Measurements from ENCODE around the gene ATF6. TPM values are rescaled to one million over a fixed set of nuclear protein-coding genes. Genes with fewer than 3 reads are reported as not detected.

ATF6 gene
- total and polyA plus RNA-seq, 4 experiments from 2014 or later: 14.3 to 22.7 (median 22.3) TPM

DNA sequence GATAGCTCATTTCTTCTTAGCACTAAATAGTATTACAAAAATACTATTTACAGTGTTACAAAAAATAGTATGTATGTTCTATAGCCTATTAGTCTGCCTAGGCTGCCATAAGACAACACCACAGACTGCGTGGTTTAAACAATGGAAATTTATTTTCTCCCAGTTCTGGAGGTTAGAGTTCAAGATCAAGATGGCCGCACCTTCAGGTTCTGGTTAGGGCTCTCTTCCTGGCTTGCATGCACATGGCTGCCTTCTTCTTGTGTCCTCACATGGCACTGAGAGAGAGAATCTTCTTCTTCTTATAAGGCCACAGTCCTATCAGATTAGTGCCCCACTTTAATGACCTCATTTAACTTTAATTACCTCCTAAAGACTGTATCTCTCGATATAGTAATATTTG, 4.1 kb downstream of the ATF6 start:
- Histone ChIP-seq H3K27me3 (ENCODE audit: insufficient read depth, low read length) (no peaks in the 10 kb centered on the region), H3K4me1 (ENCODE audit: insufficient read depth, low read length) (peaks cover 82% of the 10 kb centered on the region), H3K27ac (ENCODE audit: low read depth, low read length) (no peak overlapping the region), H3K4me3 (ENCODE audit: low read length in 2 of 2) (no peak overlapping the region), H3K36me3 (ENCODE audit: insufficient read depth, low read length) (no peaks in the 10 kb centered on the region), H3K9me3 (ENCODE audit: control insufficient read depth in 1 of 2, low read length in 2 of 2) (no peaks in the 10 kb centered on the region)
- peak overlapping the region in 2 of 7 donors; percentile 82 to 83 for H3K27ac Mint-ChIP-seq
- DNase-seq: no peak
- peak overlapping the region in 2 of 8 donors; percentile 44 to 77 for H3K4me3 Mint-ChIP-seq
- ChIA-PET CTCF (ENCODE audit: partially characterized antibody) (no interaction called here), POLR2A (ENCODE audit: partially characterized antibody) (no interaction called here)
- H3K36me3 Mint-ChIP-seq: peaks cover 0 to 9% of the 10 kb centered on the region in 2 donors
- H3K9me3 Mint-ChIP-seq: no peaks in the 10 kb centered on the region
- H3K27me3 Mint-ChIP-seq: no peaks in the 10 kb centered on the region
- peaks cover 29 to 41% (median 38%) of the 10 kb centered on the region in 4 donors for H3K4me1 Mint-ChIP-seq
- intact Hi-C loops (cut with micrococcal nuclease): no loop called here

- ChIA-PET POLR2A (ENCODE audit: partially characterized antibody) (interaction anchor here (1.0 kb wide), 2 partner anchors 21 to 45 kb away, joined by 3 to 4 read pairs; partner anchors contain the start of gene DUSP12), CTCF (ENCODE audit: partially characterized antibody) (no interaction called here)
- Histone ChIP-seq H3K27me3 (ENCODE audit: insufficient read depth, low read length) (no peaks in the 10 kb centered on the region), H3K4me1 (ENCODE audit: insufficient read depth, low read length) (peaks cover 78% of the 10 kb centered on the region), H3K36me3 (ENCODE audit: insufficient read depth, low read length) (no peaks in the 10 kb centered on the region), H3K27ac (ENCODE audit: low read depth, low read length) (no peak overlapping the region), H3K4me3 (ENCODE audit: low read length in 2 of 2) (no peak overlapping the region), H3K9me3 (ENCODE audit: control insufficient read depth in 1 of 2, low read length in 2 of 2) (no peaks in the 10 kb centered on the region)
- Mint-ChIP-seq H3K27me3 (no peaks in the 10 kb centered on the region), H3K9me3 (no peaks in the 10 kb centered on the region), H3K4me1 (peaks cover 29 to 39% (median 35%) of the 10 kb centered on the region in 4 donors), H3K4me3 (no peak overlapping the region), H3K36me3 (peaks cover 0 to 8% of the 10 kb centered on the region in 2 donors), H3K27ac (no peak overlapping the region)
- DNase-seq: no peak
- intact Hi-C loops (cut with micrococcal nuclease): no loop called here
Observed at GRCh38 chr1:161771161-161771560, 5.0 kb downstream of the ATF6 start.

DNA sequence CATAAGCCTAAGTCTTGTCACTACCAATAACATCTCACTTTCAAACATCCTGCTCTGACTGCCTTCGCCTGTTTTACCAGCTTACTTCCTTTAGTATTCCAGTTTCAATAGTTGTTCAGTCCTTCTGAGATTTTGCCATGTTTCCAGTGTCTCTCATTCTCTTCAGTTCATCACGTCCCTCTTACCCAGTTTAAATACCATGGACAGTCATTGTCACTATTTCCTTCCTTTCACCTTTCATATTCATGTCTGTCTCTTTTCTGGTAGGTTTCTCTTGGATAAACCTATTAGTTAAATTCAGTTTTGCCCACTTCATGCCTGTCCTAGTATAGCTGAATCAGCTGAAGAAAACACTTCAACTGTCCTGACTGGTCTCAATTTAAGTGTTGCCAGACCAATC, 5.9 kb downstream of the ATF6 start:
- H3K36me3 ChIP-seq (ENCODE audit: insufficient read depth, low read length): no peaks in the 10 kb centered on the region
- no peak overlapping the region for H3K4me3 ChIP-seq (ENCODE audit: low read length in 2 of 2)
- peaks cover 24 to 33% (median 28%) of the 10 kb centered on the region in 4 donors for H3K4me1 Mint-ChIP-seq
- H3K9me3 Mint-ChIP-seq: no peaks in the 10 kb centered on the region
- POLR2A ChIA-PET (ENCODE audit: partially characterized antibody): interaction anchor here (0.6 to 1.0 kb wide), 2 partner anchors 46 to 1491 kb away, joined by 3 read pairs; no protein-coding TSS in a partner anchor
- H3K9me3 ChIP-seq (ENCODE audit: control insufficient read depth in 1 of 2, low read length in 2 of 2): no peaks in the 10 kb centered on the region
- no peak overlapping the region for H3K4me3 Mint-ChIP-seq
- peaks cover 82% of the 10 kb centered on the region for H3K4me1 ChIP-seq (ENCODE audit: insufficient read depth, low read length)
- no peaks in the 10 kb centered on the region for H3K27me3 ChIP-seq (ENCODE audit: insufficient read depth, low read length)
- H3K27me3 Mint-ChIP-seq: no peaks in the 10 kb centered on the region
- DNase-seq: no peak
- no peaks in the 10 kb centered on the region for H3K36me3 Mint-ChIP-seq
- no peak overlapping the region for H3K27ac Mint-ChIP-seq
- intact Hi-C loops (cut with micrococcal nuclease): no loop called here
- no peak overlapping the region for H3K27ac ChIP-seq (ENCODE audit: low read depth, low read length)
- CTCF ChIA-PET (ENCODE audit: partially characterized antibody): interaction anchor here (1.2 to 2.0 kb wide), 2 partner anchors 9 to 265 kb away, joined by 3 to 9 read pairs; no protein-coding TSS in a partner anchor

- Mint-ChIP-seq H3K36me3 (no peaks in the 10 kb centered on the region), H3K27ac (no peak overlapping the region), H3K4me3 (no peak overlapping the region), H3K27me3 (no peaks in the 10 kb centered on the region), H3K4me1 (peaks cover 21 to 29% (median 24%) of the 10 kb centered on the region in 4 donors), H3K9me3 (no peaks in the 10 kb centered on the region)
- ChIA-PET POLR2A (ENCODE audit: partially characterized antibody) (interaction anchor here (0.6 to 1.0 kb wide), 2 partner anchors 46 to 1491 kb away, joined by 3 read pairs; no protein-coding TSS in a partner anchor), CTCF (ENCODE audit: partially characterized antibody) (interaction anchor here (1.2 to 2.0 kb wide), 2 partner anchors 9 to 265 kb away, joined by 3 to 9 read pairs; no protein-coding TSS in a partner anchor)
- Histone ChIP-seq H3K4me3 (ENCODE audit: low read length in 2 of 2) (no peak overlapping the region), H3K36me3 (ENCODE audit: insufficient read depth, low read length) (no peaks in the 10 kb centered on the region), H3K27me3 (ENCODE audit: insufficient read depth, low read length) (no peaks in the 10 kb centered on the region), H3K4me1 (ENCODE audit: insufficient read depth, low read length) (peaks cover 82% of the 10 kb centered on the region), H3K9me3 (ENCODE audit: control insufficient read depth in 1 of 2, low read length in 2 of 2) (no peaks in the 10 kb centered on the region), H3K27ac (ENCODE audit: low read depth, low read length) (no peak overlapping the region)
- intact Hi-C loops (cut with micrococcal nuclease): no loop called here
- DNase-seq: no peak
Observed at GRCh38 chr1:161772397-161772796, 6.3 kb downstream of the ATF6 start.

DNA sequence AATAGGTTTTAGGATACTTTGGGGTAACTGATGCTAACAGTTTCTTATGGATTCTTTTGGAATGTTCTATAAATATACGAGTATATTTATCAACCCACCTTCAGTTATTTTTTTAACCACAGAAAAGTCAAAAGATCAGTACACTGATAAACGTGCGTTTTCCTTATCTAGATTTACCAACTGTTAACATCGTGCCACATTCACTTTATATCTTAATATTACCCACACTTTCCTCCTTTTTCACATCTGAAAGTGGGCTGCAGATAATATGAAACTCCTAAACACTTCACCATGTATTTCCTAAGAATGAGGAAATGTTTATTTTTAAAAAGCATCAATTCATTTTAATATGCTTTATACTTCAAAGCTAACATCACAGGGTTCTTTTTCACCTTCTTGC, 7.7 kb downstream of the ATF6 start:
- H3K4me1 Mint-ChIP-seq: peaks cover 15 to 25% (median 18%) of the 10 kb centered on the region in 4 donors
- no peak overlapping the region for H3K4me3 ChIP-seq (ENCODE audit: low read length in 2 of 2)
- peaks cover 72% of the 10 kb centered on the region for H3K4me1 ChIP-seq (ENCODE audit: insufficient read depth, low read length)
- ChIA-PET POLR2A (ENCODE audit: partially characterized antibody) (no interaction called here), CTCF (ENCODE audit: partially characterized antibody) (no interaction called here)
- intact Hi-C loops (cut with micrococcal nuclease): no loop called here
- peak overlapping the region in 3 of 7 donors; percentile 7 to 37 (median 15) for H3K27ac Mint-ChIP-seq
- peak overlapping the region in 5 of 8 donors; percentile 20 to 61 (median 53) for H3K4me3 Mint-ChIP-seq
- H3K36me3 Mint-ChIP-seq: peaks cover 2 to 3% of the 10 kb centered on the region in 2 donors
- H3K9me3 ChIP-seq (ENCODE audit: control insufficient read depth in 1 of 2, low read length in 2 of 2): no peaks in the 10 kb centered on the region
- H3K36me3 ChIP-seq (ENCODE audit: insufficient read depth, low read length): no peaks in the 10 kb centered on the region
- DNase-seq: no peak
- no peaks in the 10 kb centered on the region for H3K27me3 ChIP-seq (ENCODE audit: insufficient read depth, low read length)
- H3K9me3 Mint-ChIP-seq: no peaks in the 10 kb centered on the region
- no peaks in the 10 kb centered on the region for H3K27me3 Mint-ChIP-seq
- H3K27ac ChIP-seq (ENCODE audit: low read depth, low read length): no peak overlapping the region

DNA sequence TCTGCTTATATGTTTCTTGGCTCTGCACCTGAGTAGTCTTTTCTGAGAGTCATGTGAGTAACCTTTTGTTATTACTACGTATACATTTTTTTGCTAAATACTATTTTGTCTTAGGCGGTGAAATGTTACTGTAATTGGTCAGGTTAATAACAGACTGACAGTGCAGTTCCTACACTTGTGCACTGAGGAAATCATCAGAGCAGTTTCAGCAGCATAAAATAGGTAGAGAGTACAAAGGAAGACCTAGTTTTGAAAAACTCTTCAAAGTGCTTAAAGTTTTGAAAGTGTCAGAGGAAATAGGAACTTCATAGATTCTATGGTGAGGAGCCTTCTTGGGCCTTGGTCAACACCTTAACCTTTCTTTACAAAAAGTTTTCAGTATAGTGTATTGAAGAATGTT, 11.1 kb downstream of the ATF6 start:
- Mint-ChIP-seq H3K36me3 (peaks cover 17 to 22% of the 10 kb centered on the region in 2 donors), H3K9me3 (no peaks in the 10 kb centered on the region), H3K27ac (no peak overlapping the region), H3K4me3 (no peak overlapping the region), H3K4me1 (peaks cover 5 to 14% (median 8%) of the 10 kb centered on the region in 4 donors), H3K27me3 (no peaks in the 10 kb centered on the region)
- Histone ChIP-seq H3K27me3 (ENCODE audit: insufficient read depth, low read length) (no peaks in the 10 kb centered on the region), H3K36me3 (ENCODE audit: insufficient read depth, low read length) (no peaks in the 10 kb centered on the region), H3K4me1 (ENCODE audit: insufficient read depth, low read length) (peaks cover 45% of the 10 kb centered on the region), H3K4me3 (ENCODE audit: low read length in 2 of 2) (no peak overlapping the region), H3K27ac (ENCODE audit: low read depth, low read length) (no peak overlapping the region), H3K9me3 (ENCODE audit: control insufficient read depth in 1 of 2, low read length in 2 of 2) (no peaks in the 10 kb centered on the region)
- intact Hi-C loops (cut with micrococcal nuclease): no loop called here
- POLR2A ChIA-PET (ENCODE audit: partially characterized antibody): no interaction called here
- DNase-seq: no peak
- CTCF ChIA-PET (ENCODE audit: partially characterized antibody): interaction anchor here (0.7 kb wide), 1 partner anchor 14 kb away, joined by 3 read pairs; no protein-coding TSS in a partner anchor

DNA sequence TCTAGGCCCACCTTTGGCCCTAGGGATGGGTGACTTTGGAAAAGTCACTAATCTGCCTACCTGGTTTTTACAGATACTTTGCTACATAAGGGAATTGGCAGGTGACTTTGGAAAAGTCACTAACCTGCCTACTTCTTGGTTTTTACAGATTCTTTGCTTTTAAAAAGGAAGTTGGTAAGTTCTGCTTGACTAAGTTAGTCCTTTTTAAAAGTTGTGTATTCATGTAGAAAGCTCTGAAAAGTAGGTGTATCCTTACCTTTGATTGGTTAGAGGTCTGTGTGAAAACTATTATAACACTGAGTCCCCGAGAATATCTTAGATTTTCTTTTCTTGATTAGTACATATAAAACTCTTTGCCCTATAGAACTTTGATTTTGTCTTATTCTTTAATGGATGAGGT, 12.4 kb downstream of the ATF6 start:
- peaks cover 26 to 33% of the 10 kb centered on the region in 2 donors for H3K36me3 Mint-ChIP-seq
- ChIA-PET POLR2A (ENCODE audit: partially characterized antibody) (no interaction called here), CTCF (ENCODE audit: partially characterized antibody) (interaction anchor here (1.3 kb wide), 1 partner anchor 11 kb away, joined by 5 read pairs; no protein-coding TSS in a partner anchor)
- H3K27me3 ChIP-seq (ENCODE audit: insufficient read depth, low read length): no peaks in the 10 kb centered on the region
- peaks cover 5 to 14% (median 7%) of the 10 kb centered on the region in 4 donors for H3K4me1 Mint-ChIP-seq
- peaks cover 35% of the 10 kb centered on the region for H3K4me1 ChIP-seq (ENCODE audit: insufficient read depth, low read length)
- intact Hi-C loops (cut with micrococcal nuclease): no loop called here
- peaks cover 8% of the 10 kb centered on the region for H3K36me3 ChIP-seq (ENCODE audit: insufficient read depth, low read length)
- H3K27ac Mint-ChIP-seq: peak overlapping the region in 1 of 7 donors; percentile 37
- H3K9me3 Mint-ChIP-seq: no peaks in the 10 kb centered on the region
- no peak for DNase-seq
- H3K27ac ChIP-seq (ENCODE audit: low read depth, low read length): no peak overlapping the region
- no peak overlapping the region for H3K4me3 ChIP-seq (ENCODE audit: low read length in 2 of 2)
- H3K4me3 Mint-ChIP-seq: no peak overlapping the region
- no peaks in the 10 kb centered on the region for H3K9me3 ChIP-seq (ENCODE audit: control insufficient read depth in 1 of 2, low read length in 2 of 2)
- no peaks in the 10 kb centered on the region for H3K27me3 Mint-ChIP-seq

Data from CD4-positive, alpha-beta memory T cell (primary cell).